ENCODE data around the gene SIPA1L2.

The SIPA1L2 gene

DNA sequence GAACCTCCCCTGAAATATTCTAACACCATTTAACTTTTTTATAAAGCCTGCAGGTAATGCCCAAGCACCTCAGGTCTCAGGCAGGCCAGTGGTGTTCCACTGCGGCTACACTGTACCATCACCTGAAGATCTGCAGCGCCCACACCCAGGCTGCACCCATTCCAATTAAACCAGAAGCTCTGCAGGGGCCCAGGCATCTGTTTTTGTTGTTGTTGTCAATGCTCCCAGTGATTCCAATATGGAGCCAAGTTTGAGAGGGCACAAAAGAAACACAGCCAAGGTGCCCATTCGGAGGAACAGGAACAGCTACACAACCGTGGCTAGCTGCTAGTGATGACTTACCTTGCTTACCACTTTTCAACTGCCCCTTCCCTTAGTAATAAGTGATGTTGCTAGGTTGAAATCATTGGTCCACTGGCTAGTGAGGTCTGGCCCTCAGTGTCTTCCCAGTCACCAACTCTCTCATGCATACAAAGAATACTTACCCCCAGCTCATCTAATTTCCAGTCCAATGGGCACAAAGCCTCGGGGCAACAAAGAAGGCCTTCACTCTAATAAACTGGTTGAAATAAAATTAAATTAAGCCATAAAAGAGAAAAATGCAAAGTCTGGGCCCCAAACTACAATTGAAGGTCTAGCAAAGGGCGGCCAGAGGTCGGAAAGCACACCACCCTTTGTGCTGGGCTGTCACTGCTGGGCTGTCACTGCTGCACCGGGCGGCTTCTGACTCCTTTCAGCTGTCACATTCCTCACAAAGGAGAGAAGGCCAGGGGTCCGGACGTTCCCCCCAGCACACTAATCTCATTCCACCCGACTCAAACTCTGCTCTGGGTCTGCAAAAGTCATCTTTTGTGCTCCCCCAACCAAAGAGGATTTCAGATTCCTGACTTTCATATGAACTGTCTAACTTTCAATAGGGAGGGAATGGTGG, 34.9 kb downstream of the SIPA1L2 start:
- H3K4me2 ChIP-seq, result peak overlapping the region in 7 of 11 experiments; percentile 1 to 93 (median 73); a peak in 8 of 22 replicates

GRCh38 chr1:232593717-232594502, 36.0 kb downstream of the SIPA1L2 start:
- no peak overlapping the region for H3K4me3 ChIP-seq
- H3K27me3 ChIP-seq, result no peaks in the 10 kb centered on the region
- H3K36me3 ChIP-seq, result 0 out of 22 replicates have a peak, but pooled peaks cover 0 to 9% (median 0%) of the 10 kb centered on the region in 11 experiments
- H3K27ac ChIP-seq, result peak overlapping the region in 8 of 11 experiments; percentile 14 to 65 (median 47); a peak in 17 of 22 replicates
- no peak for TF ChIP-seq Cebpa-rat (IDR thresholded peaks at IDR 0.05)
- H3K9ac ChIP-seq, result peak overlapping the region in 1 of 11 experiments; percentile 28; a peak in 2 of 22 replicates
- no peaks in the 10 kb centered on the region for H4K20me1 ChIP-seq
- H3K4me1 ChIP-seq, result peaks cover 59 to 100% (median 95%) of the 10 kb centered on the region in 10 experiments
- H3K4me2 ChIP-seq, result peak overlapping the region in 7 of 11 experiments; percentile 2 to 93 (median 56); a peak in 12 of 22 replicates
- peaks cover 0 to 5% (median 0%) of the 10 kb centered on the region in 11 experiments; a peak in 3 of 22 replicates for H3K9me3 ChIP-seq (replicated peaks in 1 of 11)

More for the DNA sequence above, 34.9 kb downstream of the SIPA1L2 start:
- Histone ChIP-seq H3K4me3 (no peak overlapping the region), H3K27ac (peak overlapping the region in 3 of 11 experiments; percentile 2 to 85 (median 9); a peak in 2 of 22 replicates), H3K9me3 (replicated peaks in 1 of 11) (no peaks in the 10 kb centered on the region), H3K36me3 (0 out of 22 replicates have a peak, but pooled peaks cover 0 to 9% (median 0%) of the 10 kb centered on the region in 11 experiments), H3K4me1 (peaks cover 59 to 100% (median 95%) of the 10 kb centered on the region in 10 experiments), H3K9ac (no peak overlapping the region), H4K20me1 (no peaks in the 10 kb centered on the region), H3K27me3 (no peaks in the 10 kb centered on the region)
- no peak for TF ChIP-seq Cebpa-rat (IDR thresholded peaks at IDR 0.05)

GRCh38 chr1:232591344-232591743, 38.6 kb downstream of the SIPA1L2 start:
- Histone ChIP-seq H3K4me3 (peak overlapping the region in 2 of 10 experiments; percentile 0 to 5; a peak in 3 of 20 replicates), H3K4me2 (peak overlapping the region; percentile 63 to 93 (median 82)), H3K4me1 (peaks cover 38 to 98% (median 85%) of the 10 kb centered on the region in 10 experiments), H3K27ac (peak overlapping the region; percentile 79 to 95 (median 90)), H3K27me3 (no peaks in the 10 kb centered on the region), H3K36me3 (peaks cover 0 to 21% (median 5%) of the 10 kb centered on the region in 11 experiments; a peak in 8 of 22 replicates), H4K20me1 (no peaks in the 10 kb centered on the region), H3K9me3 (replicated peaks in 1 of 11) (peaks cover 15 to 24% (median 17%) of the 10 kb centered on the region in 11 experiments), H3K9ac (peak overlapping the region in 10 of 11 experiments; percentile 6 to 80 (median 72); a peak in 15 of 22 replicates)
- no peak for TF ChIP-seq Cebpa-rat (IDR thresholded peaks at IDR 0.05)

GRCh38 chr1:232590744-232591082, 39.2 kb downstream of the SIPA1L2 start:
- peaks cover 15 to 29% (median 20%) of the 10 kb centered on the region in 11 experiments for H3K9me3 ChIP-seq (replicated peaks in 1 of 11)
- H4K20me1 ChIP-seq, result no peaks in the 10 kb centered on the region
- peak overlapping the region in 1 of 10 experiments; percentile 0; a peak in 1 of 20 replicates for H3K4me3 ChIP-seq
- H3K27me3 ChIP-seq, result no peaks in the 10 kb centered on the region
- TF ChIP-seq Cebpa-rat (IDR thresholded peaks at IDR 0.05), result no peak
- H3K36me3 ChIP-seq, result peaks cover 0 to 21% (median 5%) of the 10 kb centered on the region in 11 experiments; a peak in 8 of 22 replicates
- peak overlapping the region; percentile 34 to 80 (median 71); a peak in 20 of 22 replicates for H3K9ac ChIP-seq
- peak overlapping the region; percentile 79 to 95 (median 90) for H3K27ac ChIP-seq
- peak overlapping the region; percentile 63 to 93 (median 82) for H3K4me2 ChIP-seq
- peaks cover 35 to 98% (median 78%) of the 10 kb centered on the region in 10 experiments for H3K4me1 ChIP-seq

- Histone ChIP-seq H3K27ac (peak overlapping the region; percentile 79 to 95 (median 90)), H3K4me3 (peak overlapping the region in 9 of 10 experiments; percentile 4 to 42 (median 23); a peak in 10 of 20 replicates), H3K4me2 (peak overlapping the region; percentile 63 to 93 (median 82)), H3K27me3 (no peaks in the 10 kb centered on the region), H4K20me1 (no peaks in the 10 kb centered on the region), H3K4me1 (peaks cover 35 to 98% (median 76%) of the 10 kb centered on the region in 10 experiments), H3K36me3 (peaks cover 0 to 18% (median 5%) of the 10 kb centered on the region in 11 experiments; a peak in 8 of 22 replicates), H3K9ac (peak overlapping the region; percentile 48 to 80 (median 71)), H3K9me3 (replicated peaks in 1 of 11) (peaks cover 15 to 33% (median 20%) of the 10 kb centered on the region in 11 experiments)
- TF ChIP-seq Cebpa-rat (IDR thresholded peaks at IDR 0.05), result peak in 8 of 11 experiments; percentile 34 to 76 (median 65); a peak in 13 of 22 replicates
Observed at GRCh38 chr1:232589812-232590743, 39.9 kb downstream of the SIPA1L2 start.

DNA sequence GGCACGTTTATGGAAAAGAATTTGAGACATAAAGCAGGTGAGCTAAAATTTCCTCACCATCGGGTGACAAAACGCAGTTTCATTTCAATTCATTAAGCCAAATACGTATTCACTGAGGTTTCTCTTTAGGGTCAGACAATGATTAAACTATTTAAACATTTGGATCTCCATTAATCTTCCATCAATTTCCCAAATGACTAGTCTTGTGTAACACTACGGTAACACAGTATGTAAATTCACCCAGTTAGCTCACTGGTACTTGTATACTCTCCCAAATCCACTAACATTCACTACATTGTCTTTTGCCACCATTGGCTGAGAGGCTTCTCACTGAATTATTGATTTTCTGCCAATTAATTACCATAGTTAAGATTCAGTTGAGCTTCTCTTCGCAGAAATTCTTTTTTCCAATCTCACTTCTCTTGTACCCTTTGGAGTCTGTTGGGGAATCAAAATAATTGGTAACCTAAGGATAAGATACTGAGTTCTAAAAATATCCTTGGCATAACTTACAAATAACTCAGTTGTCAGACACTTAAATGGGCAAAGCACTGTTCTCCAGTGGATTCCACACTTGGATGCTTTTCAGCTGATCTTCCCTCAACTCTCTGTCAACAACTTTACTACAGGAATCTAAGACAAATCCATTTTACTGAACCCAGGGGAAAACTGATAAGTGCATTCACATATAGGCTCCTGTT, 40.7 kb downstream of the SIPA1L2 start:
- H3K9ac ChIP-seq, result peak overlapping the region; percentile 27 to 80 (median 67); a peak in 21 of 22 replicates
- H4K20me1 ChIP-seq, result no peaks in the 10 kb centered on the region
- H3K36me3 ChIP-seq, result peaks cover 0 to 12% (median 5%) of the 10 kb centered on the region in 11 experiments; a peak in 8 of 22 replicates
- H3K27ac ChIP-seq, result peak overlapping the region; percentile 79 to 95 (median 90)
- peak overlapping the region; percentile 63 to 93 (median 82) for H3K4me2 ChIP-seq
- peaks cover 35 to 97% (median 70%) of the 10 kb centered on the region in 10 experiments for H3K4me1 ChIP-seq
- H3K27me3 ChIP-seq, result no peaks in the 10 kb centered on the region
- peaks cover 15 to 35% (median 20%) of the 10 kb centered on the region in 11 experiments for H3K9me3 ChIP-seq (replicated peaks in 1 of 11)
- TF ChIP-seq Cebpa-rat (IDR thresholded peaks at IDR 0.05), result no peak
- H3K4me3 ChIP-seq, result peak overlapping the region in 5 of 10 experiments; percentile 4 to 24 (median 9); a peak in 3 of 20 replicates
